IgD-negative memory B cell (primary cell): Measurements from ENCODE around the gene ASB7. TPM values are rescaled to one million over a fixed set of nuclear protein-coding genes. Genes with fewer than 3 reads are reported as not detected.
"Not testable (repeated sequence)": the region's sequence is repeated elsewhere in the genome, so short reads cannot be mapped to it uniquely, and the experiment has no call there.

Source experiments
- H3K27ac Mint-ChIP-seq, 3 donors: one replicate each; pipeline ENCODE4 v1.8.0; 2020 to 2022; ENCODE audit warnings: mild to moderate bottlenecking in 3 of 3, mixed read lengths in 3 of 3, moderate library complexity in 1 of 3
- H3K27me3 Mint-ChIP-seq: one replicate; pipeline ENCODE4 v1.8.0; 2021; ENCODE audit warnings: mixed read lengths
- H3K36me3 Mint-ChIP-seq: one replicate; pipeline ENCODE4 v1.8.0; 2020; ENCODE audit warnings: mild to moderate bottlenecking, mixed read lengths
- H3K4me1 Mint-ChIP-seq, 3 donors: one replicate each; pipeline ENCODE4 v1.8.0; 2020 to 2022; ENCODE audit warnings: mixed read lengths in 3 of 3, mild to moderate bottlenecking in 1 of 3
- H3K4me3 Mint-ChIP-seq, 4 donors: one replicate each; pipeline ENCODE4 v1.8.0; 2020 to 2022; ENCODE audit warnings: mild to moderate bottlenecking in 4 of 4, mixed read lengths in 4 of 4, moderate library complexity in 3 of 4
- H3K9me3 Mint-ChIP-seq, 3 donors: one replicate each; pipeline ENCODE4 v1.8.0; 2020 to 2021; ENCODE audit warnings: mixed read lengths in 3 of 3, mild to moderate bottlenecking in 1 of 3
- polyA plus RNA-seq: library from polyadenylated mRNA; unstranded; fragments of 300-500 nt; fragmentation: Illumina TruSeq; gene quantifications from one replicate; pipeline ENCODE4 v1.2.3, GENCODE V29; 2021

The ASB7 gene
- polyA plus RNA-seq, 1 donor from 2014 or later: 11.1 TPM

- H3K4me3 Mint-ChIP-seq, H3K27me3 Mint-ChIP-seq, H3K4me1 Mint-ChIP-seq, H3K27ac Mint-ChIP-seq, H3K36me3 Mint-ChIP-seq: not testable (repeated sequence)
- H3K9me3 Mint-ChIP-seq: peaks cover 4 to 11% (median 8%) of the 10 kb centered on the region in 3 donors
Measured at GRCh38 chr15:100679151-100679550, 76.8 kb downstream of the ASB7 start.

GRCh38 chr15:100680726-100681125, 78.3 kb downstream of the ASB7 start:
- no peaks in the 10 kb centered on the region for H3K36me3 Mint-ChIP-seq
- no peak overlapping the region for H3K27ac Mint-ChIP-seq
- peak overlapping the region in 1 of 4 donors; percentile 12 for H3K4me3 Mint-ChIP-seq
- no peaks in the 10 kb centered on the region for H3K4me1 Mint-ChIP-seq
- peaks cover 4 to 8% (median 6%) of the 10 kb centered on the region in 3 donors for H3K9me3 Mint-ChIP-seq
- H3K27me3 Mint-ChIP-seq: peaks cover 7% of the 10 kb centered on the region

GRCh38 chr15:100681335-100681746, 79.0 kb downstream of the ASB7 start:
- Mint-ChIP-seq H3K9me3 (peaks cover 4 to 8% (median 6%) of the 10 kb centered on the region in 3 donors), H3K4me3 (peak overlapping the region in 1 of 4 donors; percentile 39), H3K4me1 (no peaks in the 10 kb centered on the region), H3K27me3 (peaks cover 9% of the 10 kb centered on the region), H3K27ac (no peak overlapping the region), H3K36me3 (no peaks in the 10 kb centered on the region)

GRCh38 chr15:100682468-100682867, 80.1 kb downstream of the ASB7 start:
- Mint-ChIP-seq H3K9me3 (peaks cover 4 to 6% (median 6%) of the 10 kb centered on the region in 3 donors), H3K4me1 (no peaks in the 10 kb centered on the region), H3K4me3 (no peak overlapping the region), H3K27ac (no peak overlapping the region), H3K27me3 (peaks cover 11% of the 10 kb centered on the region), H3K36me3 (no peaks in the 10 kb centered on the region)

GRCh38 chr15:100683434-100683833, 81.0 kb downstream of the ASB7 start:
- no peaks in the 10 kb centered on the region for H3K36me3 Mint-ChIP-seq
- H3K4me3 Mint-ChIP-seq: no peak overlapping the region
- peaks cover 0 to 3% (median 2%) of the 10 kb centered on the region in 3 donors for H3K9me3 Mint-ChIP-seq
- H3K27ac Mint-ChIP-seq: no peak overlapping the region
- H3K27me3 Mint-ChIP-seq: peaks cover 13% of the 10 kb centered on the region
- H3K4me1 Mint-ChIP-seq: no peaks in the 10 kb centered on the region

- Mint-ChIP-seq H3K9me3 (peaks cover 0 to 3% (median 2%) of the 10 kb centered on the region in 3 donors), H3K27ac (no peak overlapping the region), H3K27me3 (peaks cover 13% of the 10 kb centered on the region), H3K4me3 (no peak overlapping the region), H3K36me3 (no peaks in the 10 kb centered on the region), H3K4me1 (no peaks in the 10 kb centered on the region)
Measured at GRCh38 chr15:100684591-100684990, 82.2 kb downstream of the ASB7 start.

GRCh38 chr15:100686021-100686724, 83.8 kb downstream of the ASB7 start:
- H3K27ac Mint-ChIP-seq: no peak overlapping the region
- no peak overlapping the region for H3K4me3 Mint-ChIP-seq
- H3K36me3 Mint-ChIP-seq: no peaks in the 10 kb centered on the region
- H3K27me3 Mint-ChIP-seq: peaks cover 13% of the 10 kb centered on the region
- peaks cover 0 to 3% (median 2%) of the 10 kb centered on the region in 3 donors for H3K9me3 Mint-ChIP-seq
- no peaks in the 10 kb centered on the region for H3K4me1 Mint-ChIP-seq

- Mint-ChIP-seq H3K36me3 (no peaks in the 10 kb centered on the region), H3K27ac (no peak overlapping the region), H3K4me1 (no peaks in the 10 kb centered on the region), H3K9me3 (peaks cover 0 to 3% (median 0%) of the 10 kb centered on the region in 3 donors), H3K4me3 (no peak overlapping the region), H3K27me3 (peaks cover 13% of the 10 kb centered on the region)
Measured at GRCh38 chr15:100686725-100687473, 84.5 kb downstream of the ASB7 start.

GRCh38 chr15:100687582-100688141, 85.3 kb downstream of the ASB7 start:
- Mint-ChIP-seq H3K36me3 (no peaks in the 10 kb centered on the region), H3K27ac (no peak overlapping the region), H3K27me3 (peaks cover 13% of the 10 kb centered on the region), H3K4me3 (no peak overlapping the region), H3K9me3 (no peaks in the 10 kb centered on the region), H3K4me1 (no peaks in the 10 kb centered on the region)

GRCh38 chr15:100688549-100689120, 86.2 kb downstream of the ASB7 start:
- Mint-ChIP-seq H3K27ac (no peak overlapping the region), H3K27me3 (peaks cover 13% of the 10 kb centered on the region), H3K36me3 (no peaks in the 10 kb centered on the region), H3K9me3 (no peaks in the 10 kb centered on the region), H3K4me1 (no peaks in the 10 kb centered on the region), H3K4me3 (no peak overlapping the region)

- Mint-ChIP-seq H3K36me3 (no peaks in the 10 kb centered on the region), H3K27me3 (peaks cover 13% of the 10 kb centered on the region), H3K27ac (no peak overlapping the region), H3K4me1 (no peaks in the 10 kb centered on the region), H3K4me3 (no peak overlapping the region), H3K9me3 (no peaks in the 10 kb centered on the region)
Measured at GRCh38 chr15:100689131-100689899, 86.9 kb downstream of the ASB7 start.

GRCh38 chr15:100690032-100690794, 87.8 kb downstream of the ASB7 start:
- Mint-ChIP-seq H3K4me3 (no peak overlapping the region), H3K4me1 (no peaks in the 10 kb centered on the region), H3K27me3 (peaks cover 12% of the 10 kb centered on the region), H3K36me3 (no peaks in the 10 kb centered on the region), H3K27ac (no peak overlapping the region), H3K9me3 (no peaks in the 10 kb centered on the region)

GRCh38 chr15:100690795-100691158, 88.4 kb downstream of the ASB7 start:
- H3K9me3 Mint-ChIP-seq: peaks cover 0 to 5% (median 0%) of the 10 kb centered on the region in 3 donors
- H3K27me3 Mint-ChIP-seq: peaks cover 10% of the 10 kb centered on the region
- H3K4me1 Mint-ChIP-seq: no peaks in the 10 kb centered on the region
- no peaks in the 10 kb centered on the region for H3K36me3 Mint-ChIP-seq
- no peak overlapping the region for H3K27ac Mint-ChIP-seq
- H3K4me3 Mint-ChIP-seq: no peak overlapping the region

GRCh38 chr15:100691321-100691720, 88.9 kb downstream of the ASB7 start:
- Mint-ChIP-seq H3K27me3 (peaks cover 7% of the 10 kb centered on the region), H3K4me3 (no peak overlapping the region), H3K9me3 (peaks cover 0 to 6% (median 0%) of the 10 kb centered on the region in 3 donors), H3K36me3 (no peaks in the 10 kb centered on the region), H3K27ac (no peak overlapping the region), H3K4me1 (peaks cover 0 to 2% (median 0%) of the 10 kb centered on the region in 3 donors)
